GM18858 (cell line): ENCODE measurements around the gene CD302.
"Not testable (repeated sequence)": the region's sequence is repeated elsewhere in the genome, so short reads cannot be mapped to it uniquely, and the experiment has no call there.

Experiments
- ATAC-seq: cut with Tn5 transposase; IDR thresholded peaks from one replicate; pipeline ENCODE4 v1.9.1; 2021; ENCODE audit not compliant: unreplicated experiment

Gene CD302, protein sequence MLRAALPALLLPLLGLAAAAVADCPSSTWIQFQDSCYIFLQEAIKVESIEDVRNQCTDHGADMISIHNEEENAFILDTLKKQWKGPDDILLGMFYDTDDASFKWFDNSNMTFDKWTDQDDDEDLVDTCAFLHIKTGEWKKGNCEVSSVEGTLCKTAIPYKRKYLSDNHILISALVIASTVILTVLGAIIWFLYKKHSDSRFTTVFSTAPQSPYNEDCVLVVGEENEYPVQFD

DNA sequence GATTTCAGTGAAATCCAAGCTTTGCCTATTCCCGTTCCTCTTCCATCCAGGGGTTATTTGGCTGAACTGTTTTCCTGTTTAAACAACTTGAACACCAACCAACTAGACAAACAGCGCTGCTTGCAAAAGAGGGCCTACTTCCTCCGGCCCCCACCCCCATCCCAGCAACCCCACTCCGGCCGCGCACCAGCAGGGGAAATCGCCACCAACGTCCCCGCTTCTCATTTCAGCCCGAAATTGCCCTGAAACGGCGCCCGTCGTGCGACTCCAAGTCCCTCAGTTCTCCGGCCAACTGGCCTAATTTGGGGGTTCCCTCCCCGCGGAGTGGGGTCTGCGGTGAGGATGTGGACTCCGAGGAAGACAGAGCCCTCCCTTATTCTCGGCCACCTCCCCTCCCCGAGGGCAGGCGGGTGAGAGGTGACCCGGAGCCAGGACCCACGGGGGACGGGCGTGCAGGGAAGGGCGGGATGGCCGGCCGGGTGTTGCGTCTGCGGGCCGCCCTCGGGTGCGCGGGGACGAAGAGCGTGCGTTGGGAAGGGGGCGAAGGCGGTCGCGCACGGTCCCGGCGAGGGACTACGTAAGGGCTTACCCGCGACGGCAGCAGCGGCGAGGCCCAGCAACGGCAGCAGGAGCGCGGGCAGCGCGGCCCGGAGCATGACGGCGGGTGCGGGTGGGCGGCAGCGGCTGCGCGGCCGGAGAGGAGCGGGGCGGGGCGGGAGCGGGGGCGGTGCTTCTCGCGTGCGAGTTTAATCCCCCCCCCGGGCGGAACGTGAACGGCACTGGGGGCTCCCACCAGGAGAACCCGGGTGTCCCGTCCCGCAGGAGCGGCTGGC lies at the start of gene CD302:
CD302 (minus strand) TSS at position 666 of the 833 bp plus-strand sequence; CDS start at position 656, 10 bp downstream.
- ATAC-seq: peak; percentile 54

DNA sequence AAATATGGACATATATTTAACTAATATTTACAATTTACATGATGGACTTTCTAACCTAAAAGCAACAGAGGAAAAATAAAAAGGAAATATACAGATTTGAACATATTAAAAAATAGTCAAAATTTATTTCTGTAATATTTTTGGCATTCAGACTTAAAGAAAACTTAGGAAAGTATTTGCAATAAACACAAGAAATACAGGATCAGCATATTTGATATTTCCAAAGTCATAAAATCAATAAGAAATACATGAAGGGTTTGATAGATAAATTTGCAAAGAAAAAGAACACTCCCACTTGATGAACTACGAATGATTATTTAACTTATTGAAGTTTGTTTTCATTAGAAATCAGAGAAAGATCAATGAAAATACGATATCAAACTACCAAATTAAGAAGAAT lies 48.6 kb upstream of the CD302 start:
- ATAC-seq: no peak

DNA sequence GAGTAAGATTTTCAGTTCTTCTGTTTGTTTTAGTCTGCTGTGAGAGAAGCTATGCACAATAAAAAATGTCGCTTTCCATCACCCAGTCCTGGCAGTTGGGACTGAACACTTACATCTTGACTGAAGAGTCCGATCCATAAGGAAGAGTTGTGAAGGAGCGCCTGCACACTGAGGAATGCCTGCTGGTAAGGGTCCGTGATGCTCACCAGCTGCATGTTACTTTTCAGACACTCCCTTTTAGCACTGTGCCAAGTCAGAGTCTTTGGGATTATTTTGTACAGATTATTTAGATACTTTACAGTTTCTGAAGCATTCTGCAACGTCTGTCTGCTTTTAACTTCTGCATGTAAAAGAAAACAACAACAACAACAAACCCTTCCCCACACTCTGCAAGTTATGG lies 42.6 kb upstream of the CD302 start:
- no peak for ATAC-seq

DNA sequence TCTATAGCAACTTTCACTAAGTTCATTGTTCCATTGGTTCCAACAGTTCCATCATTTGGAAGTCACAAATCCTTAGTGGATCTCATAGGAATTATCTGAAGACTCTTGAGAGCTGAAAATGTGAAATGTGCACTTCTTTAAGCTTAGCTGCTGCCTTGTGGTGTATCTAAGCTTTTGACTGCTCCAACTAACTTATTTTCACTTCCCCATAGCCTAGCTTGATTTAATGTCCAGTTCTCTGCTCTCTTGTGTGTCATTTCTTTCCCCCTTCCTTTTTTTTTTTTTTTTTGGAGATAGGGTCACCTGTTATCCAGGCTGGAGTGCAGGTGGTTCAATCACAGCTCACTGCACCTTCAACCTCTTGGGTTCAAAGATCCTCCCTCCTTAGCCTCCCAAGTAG lies 34.9 kb upstream of the CD302 start:
- ATAC-seq: no peak

DNA sequence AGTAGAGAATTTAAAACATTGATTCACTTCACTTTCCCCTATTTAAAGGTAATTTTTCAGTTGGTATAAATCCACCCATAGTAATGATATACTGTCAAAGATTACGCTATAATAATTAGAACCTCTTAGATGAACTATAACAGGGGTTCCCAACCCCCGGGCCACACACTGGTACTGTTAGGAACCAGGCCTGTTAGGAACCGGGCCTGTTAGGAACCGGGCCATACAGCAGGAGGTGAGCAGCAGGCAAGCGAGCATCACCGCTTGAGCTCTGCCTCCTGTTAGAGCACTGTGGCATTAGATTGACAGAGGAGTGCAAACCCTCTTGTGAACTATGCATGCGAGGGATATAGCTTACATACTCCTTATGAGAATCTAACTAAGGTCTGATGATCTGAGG lies 34.0 kb upstream of the CD302 start:
- no peak for ATAC-seq

DNA sequence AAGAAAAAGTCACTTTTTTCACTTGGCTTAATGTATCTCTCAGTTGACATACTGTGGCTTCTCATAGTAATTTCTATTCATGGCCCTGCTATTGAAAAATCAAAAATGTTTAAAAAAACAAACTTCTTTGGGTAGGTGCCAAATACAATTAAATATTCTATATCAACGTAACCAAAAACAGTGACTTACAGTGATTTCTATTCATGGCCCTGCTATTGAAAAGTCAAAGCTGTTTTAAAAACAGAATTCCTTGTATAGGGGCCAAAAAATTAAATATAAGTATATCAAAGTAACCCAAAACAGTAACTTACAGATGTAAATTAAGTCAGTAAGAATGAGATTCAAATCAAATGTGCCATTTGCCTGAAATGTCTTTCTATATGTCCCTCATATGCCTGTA lies 31.4 kb upstream of the CD302 start:
- no peak for ATAC-seq

DNA sequence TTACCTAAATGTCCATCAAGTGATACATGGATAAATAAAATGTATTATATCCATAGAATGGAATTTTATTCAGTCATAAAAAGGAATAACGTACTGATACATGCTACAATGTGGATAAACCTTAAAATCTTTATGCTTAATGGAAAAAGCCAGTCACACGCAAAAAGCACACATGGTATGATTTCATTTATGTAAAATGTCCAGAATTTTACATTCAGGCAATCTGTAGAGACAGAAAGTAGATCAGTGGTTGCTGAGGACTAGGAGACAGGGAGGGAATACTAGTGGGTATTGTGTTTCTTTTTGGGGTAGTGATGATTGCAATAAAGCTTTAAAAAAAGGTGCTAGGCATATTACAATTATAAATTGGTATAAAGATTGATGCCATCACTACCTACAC lies 30.7 kb upstream of the CD302 start:
- no peak for ATAC-seq

DNA sequence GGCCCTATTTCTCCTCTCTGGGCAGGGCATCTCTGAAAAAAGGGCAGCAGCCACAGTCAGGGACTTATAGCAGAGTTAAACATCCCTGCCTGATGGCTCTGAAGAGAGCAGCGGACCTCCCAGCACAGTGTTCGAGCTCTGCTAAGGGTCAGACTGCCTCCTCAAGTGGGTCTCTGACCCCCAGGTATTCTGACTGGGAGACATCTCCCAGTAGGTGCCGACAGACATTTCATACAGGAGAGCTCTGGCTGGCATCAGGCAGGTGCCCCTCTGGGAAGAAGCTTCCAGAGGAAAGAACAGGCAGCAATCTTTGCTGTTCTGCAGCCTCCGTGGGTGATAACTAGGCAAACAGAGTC lies 24.4 kb upstream of the CD302 start:
- not testable (repeated sequence) for ATAC-seq

DNA sequence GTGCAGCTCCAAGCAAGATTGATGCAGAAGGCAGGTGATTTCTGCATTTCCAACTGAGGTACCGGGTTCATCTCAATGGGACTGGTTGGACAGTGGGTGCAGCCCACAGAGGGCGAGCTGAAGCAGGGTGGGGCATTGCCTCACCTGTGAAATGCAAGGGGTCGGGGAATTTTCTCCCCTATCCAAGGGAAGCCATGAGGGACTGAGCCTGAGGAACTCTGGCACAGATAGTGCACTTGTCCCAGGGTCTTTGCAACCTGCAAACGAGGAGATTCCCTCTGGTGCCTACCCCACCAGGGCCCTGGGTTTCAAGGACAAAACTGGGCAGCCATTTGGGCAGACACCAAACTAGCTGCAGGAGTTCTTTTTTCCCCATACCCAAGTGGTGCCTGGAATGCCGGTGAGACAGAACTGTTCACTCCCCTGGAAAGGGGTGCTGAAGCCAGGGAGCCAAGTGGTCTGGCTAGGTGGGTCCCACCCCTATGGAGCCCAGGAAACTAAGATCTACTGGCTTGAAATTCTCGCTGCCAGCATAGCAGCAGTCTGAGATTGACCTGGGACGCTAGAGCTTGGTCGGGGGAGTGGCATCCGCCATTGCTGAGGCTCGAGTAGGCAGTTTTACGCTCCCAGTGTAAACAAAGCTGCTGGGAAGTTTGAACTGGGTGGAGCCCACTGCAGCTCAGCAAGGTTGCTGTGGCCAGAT lies 23.9 kb upstream of the CD302 start:
- ATAC-seq: not testable (repeated sequence)

DNA sequence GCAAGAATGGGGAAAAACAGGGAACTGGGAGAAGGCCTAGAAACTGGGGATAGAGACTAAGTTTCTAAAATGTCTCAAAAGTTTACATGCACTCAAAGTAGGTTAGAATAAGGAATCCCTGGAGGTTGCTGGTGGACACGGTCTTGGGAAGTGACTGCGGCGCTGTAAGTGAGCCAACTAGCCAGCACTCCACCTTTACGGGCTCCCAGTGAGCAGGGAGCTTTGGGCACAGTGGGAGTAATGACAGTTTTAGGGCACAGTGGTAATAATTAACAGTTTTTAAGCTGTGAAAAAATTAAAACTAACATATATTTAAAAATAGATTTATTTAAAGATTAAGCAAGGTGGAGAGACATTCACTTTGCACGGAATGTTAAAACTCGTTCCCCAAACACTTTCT lies 20.9 kb upstream of the CD302 start:
- ATAC-seq: no peak

DNA sequence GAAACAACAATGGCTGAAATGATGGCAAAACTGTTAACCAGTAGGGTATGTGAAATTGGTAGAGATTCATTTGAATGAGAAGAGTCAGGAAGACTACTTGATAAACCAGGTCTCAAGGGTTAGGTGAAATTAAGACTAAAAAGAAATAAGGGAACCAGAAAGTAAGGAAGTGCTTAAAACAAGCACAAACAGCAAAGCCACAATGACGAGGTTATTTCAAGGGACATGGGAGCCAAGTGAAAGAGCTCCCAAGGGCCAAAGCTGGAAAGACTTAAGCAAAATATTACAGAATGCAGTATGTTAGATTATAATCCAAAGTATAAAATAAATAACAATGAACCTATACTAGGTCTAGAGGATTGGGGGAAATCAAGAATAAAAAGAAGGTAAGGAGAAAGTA lies 19.3 kb upstream of the CD302 start:
- ATAC-seq: no peak

DNA sequence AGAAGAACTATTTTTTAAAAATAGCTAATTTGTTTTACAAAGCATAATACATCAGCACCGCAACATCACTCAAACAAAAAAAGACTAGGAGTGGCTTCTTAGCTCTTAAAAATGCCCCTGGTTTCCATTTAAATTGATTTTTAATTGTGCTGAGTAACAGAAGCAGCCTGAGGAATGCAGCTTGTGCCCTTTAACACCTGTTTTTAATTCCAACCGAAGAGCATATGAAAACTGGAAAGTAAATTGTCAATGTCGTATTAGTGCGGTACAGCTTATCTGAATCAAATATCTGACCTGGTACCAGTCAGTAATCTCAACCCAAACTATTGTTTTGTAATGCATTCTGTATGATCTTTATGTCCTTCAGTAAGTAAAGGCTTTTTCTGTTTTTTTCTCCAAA lies 13.2 kb upstream of the CD302 start:
- no peak for ATAC-seq

DNA sequence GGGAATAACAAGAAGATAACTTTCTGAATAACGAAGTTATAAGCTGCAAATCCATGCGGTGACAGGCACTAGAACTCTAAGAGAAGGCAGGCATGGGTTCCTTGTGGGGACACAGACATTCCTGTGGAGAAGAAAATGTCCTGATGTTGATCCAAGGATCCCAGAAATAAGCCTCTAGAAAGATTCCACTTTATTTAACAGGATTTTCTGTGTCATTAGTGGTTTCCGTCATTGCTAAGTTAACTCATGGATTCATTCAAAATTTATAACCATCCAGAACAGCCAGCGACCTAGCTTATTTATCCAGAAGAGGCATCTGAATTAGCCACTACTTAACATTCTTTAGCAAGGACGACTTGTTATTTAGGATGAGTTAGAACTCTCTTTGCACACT lies 10.0 kb upstream of the CD302 start:
- no peak for ATAC-seq

DNA sequence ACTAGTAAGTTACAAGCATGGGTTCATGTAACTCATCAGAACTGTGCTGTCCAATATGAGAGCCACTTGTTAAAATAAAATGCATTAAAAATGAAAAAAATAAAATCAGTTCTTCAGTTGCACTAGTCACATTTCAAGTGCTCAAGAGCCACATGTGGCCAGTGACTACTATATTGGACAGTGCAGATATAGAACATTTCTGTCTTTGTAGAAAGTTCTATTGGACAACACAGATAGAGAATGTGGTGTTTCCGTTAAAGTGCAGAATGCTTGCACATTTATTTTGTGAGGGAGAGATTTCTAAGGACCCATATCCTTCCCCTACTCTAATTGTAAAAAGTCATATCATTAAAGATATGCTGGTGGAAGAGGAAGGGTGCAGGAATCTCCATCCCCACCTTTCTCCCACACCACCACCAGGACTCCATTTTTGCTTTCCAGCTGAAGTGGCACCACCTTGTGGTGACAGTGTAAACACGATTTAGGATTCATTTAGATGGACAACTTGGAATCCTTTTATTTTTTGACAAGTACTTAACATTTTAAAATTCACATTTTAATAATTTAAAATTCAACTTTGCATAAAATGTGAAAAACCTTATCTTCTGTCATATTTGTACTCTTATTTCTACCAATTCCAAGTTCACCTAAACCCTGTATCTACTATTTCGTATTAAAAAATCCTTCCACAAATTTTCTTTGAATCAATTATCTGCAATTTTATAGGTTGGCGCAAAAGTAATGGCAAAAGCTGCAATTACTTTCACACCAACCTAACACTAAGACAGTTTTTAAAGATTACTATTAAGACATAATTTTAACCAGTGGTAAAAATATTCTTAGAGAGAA lies 9.4 kb upstream of the CD302 start:
- no peak for ATAC-seq

DNA sequence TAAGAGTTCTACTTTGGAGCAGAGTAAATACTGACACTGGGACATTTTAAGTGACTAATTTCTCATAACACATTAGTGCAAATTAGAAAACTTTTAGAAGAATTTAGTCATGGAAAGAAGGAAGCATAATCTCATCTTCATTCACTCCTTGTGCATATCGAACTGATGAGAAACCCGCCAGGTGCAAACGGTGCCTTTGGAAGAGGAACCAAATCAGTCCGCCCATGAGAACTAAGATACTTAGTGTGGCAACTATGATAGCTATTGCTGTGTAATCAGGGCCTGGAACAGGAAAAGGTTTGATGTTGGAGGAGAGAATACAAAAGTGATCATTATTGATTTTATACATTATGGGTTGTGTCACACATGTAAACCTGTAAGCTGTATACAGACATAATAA lies 6.9 kb upstream of the CD302 start:
- ATAC-seq: no peak

DNA sequence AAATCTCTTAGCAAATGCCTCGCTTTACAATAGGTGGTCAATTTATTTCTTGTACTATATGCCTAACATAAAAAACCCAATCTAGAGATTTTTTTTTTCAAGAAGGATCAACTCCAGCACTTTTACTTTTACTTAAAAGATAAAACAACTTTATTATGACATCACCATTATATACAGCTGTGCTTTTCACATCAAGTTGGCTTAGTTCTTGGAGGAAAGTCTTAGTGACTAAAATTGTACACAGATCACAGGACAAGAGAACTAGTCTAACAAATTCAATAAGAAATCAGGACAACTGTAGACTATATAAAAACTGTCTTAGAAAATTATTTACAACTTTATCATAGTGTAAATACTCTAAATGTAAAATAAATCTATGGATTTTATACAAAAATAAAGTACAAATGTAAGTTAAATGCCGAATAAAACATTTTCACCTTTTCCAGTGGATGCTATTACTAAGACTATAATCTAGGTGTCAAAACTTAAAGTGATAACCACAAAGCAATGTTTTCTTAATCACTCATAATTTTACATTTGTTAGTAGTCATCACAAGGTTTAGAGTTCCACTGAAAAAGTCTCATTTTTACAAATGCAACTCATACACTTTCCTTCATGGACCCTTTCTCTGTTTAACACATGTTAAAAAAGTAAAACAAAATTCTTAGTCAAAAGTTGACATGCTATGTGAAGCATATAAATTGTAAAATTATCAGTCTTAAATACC lies 5.4 kb upstream of the CD302 start:
- no peak for ATAC-seq

DNA sequence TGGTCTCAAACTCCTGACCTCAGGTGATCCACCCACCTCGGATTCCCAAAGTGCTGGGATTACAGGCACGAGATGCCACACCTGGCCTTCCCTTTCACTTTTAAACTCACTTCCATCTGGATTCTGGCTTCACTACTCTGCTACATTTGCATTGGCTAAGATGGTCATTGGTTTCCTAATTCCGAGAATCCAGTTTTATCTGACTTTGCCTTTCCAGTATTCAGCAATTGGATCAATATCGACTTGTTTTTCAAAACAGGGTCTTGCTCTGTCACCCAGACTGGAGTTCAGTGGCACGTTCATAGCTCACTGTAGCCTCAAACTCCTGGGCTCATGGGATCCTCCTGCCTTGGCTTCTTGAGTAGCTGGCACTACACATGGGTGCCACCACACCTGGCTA lies 4.7 kb upstream of the CD302 start:
- ATAC-seq: no peak

DNA sequence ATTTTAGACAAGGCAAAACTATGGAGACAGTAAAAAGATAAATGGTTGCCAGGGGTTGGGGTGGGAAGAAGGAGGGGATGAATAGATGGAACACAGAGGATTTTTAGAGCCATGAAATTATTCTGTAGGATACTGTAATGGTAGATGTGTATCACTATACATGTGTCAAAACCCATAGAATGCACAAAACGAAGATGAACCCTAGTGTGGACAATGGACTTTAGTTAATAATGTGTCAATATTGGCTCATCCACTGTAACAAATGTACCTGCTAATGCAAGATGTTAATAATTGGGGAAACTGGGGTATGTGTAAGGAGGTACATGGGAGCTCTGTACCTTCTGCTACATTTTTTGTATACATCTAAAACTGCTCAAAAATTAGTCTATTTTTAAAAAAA lies 1.8 kb upstream of the CD302 start:
- no peak for ATAC-seq

DNA sequence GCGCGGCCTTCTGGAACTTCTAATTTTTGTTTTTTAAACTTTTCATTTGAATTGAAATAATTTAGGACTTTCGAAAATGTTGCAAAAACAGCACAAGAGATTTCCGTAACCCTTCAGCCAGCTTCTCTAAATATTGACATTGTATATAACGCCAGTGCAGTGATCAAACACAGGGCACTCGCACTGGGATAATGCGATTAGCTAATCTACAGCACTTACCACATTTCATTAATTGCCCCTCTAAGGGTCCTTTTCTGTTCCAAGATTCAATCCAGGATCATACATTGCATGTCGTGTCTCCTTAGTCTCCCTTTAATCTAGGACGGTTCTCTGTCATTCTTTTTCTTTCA lies 343 bp upstream of the CD302 start:
- ATAC-seq: no peak

DNA sequence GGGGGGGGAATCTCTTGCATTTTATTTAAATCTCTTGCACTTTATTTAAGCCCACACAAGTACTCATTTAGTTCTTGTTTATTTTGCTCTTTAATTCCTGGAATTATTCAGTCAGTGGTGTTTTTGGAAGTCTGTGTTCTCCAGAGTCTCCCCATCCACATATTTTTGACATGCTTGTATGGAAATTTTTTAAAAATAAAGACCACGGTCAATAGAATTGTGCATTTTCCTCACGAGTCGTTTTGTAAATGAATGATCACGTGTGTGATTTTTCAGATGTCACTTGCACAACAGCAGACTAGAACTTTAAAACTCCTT lies 824 bp downstream of the CD302 start:
- no peak for ATAC-seq
